Subcutaneous adipose tissue (tissue), 4 donors: ENCODE results near the gene SLC23A1. TPM values are rescaled to one million over a fixed set of nuclear protein-coding genes. Genes with fewer than 3 reads are reported as not detected.

ENCODE experiments used
- total RNA-seq, 4 donors: library from RNA; depleted of rRNA; stranded (reverse); fragments of >200 nt; gene quantifications; one replicate each; pipeline ENCODE4 v1.1.0, GENCODE V29; 2016
- TF ChIP-seq, protein P1 (sequence below): fragments of 450-650 bp; IDR thresholded peaks from one replicate; pipeline ENCODE4 v1.5.1; 2016; ENCODE audit warnings: low read depth, mild to moderate bottlenecking, control low read depth, antibody characterized with exemption, moderate library complexity

Gene SLC23A1
- total RNA-seq, 4 donors from 2014 or later: not detected

DNA sequence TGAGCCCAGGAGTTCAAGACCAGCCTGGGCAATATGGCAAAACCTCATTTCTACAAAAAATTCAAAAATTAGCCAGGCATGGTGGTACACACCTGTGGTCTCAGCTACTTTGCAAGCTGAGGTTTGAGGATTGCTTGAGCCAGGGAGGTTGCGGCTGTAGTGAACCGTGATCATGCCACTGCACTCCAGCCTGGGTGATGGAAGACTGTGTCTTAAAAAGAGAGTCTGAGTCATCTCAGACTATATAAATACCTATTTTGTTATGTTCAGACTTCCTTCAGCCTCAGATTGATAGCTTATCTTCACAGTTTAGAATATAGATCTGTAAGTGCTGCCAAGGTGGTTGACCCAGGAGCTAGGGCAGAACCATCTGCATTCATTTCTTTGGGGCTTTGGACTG is 43.0 kb downstream of the SLC23A1 start:
- TF ChIP-seq, protein P1, sequence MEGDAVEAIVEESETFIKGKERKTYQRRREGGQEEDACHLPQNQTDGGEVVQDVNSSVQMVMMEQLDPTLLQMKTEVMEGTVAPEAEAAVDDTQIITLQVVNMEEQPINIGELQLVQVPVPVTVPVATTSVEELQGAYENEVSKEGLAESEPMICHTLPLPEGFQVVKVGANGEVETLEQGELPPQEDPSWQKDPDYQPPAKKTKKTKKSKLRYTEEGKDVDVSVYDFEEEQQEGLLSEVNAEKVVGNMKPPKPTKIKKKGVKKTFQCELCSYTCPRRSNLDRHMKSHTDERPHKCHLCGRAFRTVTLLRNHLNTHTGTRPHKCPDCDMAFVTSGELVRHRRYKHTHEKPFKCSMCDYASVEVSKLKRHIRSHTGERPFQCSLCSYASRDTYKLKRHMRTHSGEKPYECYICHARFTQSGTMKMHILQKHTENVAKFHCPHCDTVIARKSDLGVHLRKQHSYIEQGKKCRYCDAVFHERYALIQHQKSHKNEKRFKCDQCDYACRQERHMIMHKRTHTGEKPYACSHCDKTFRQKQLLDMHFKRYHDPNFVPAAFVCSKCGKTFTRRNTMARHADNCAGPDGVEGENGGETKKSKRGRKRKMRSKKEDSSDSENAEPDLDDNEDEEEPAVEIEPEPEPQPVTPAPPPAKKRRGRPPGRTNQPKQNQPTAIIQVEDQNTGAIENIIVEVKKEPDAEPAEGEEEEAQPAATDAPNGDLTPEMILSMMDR: no peak

DNA sequence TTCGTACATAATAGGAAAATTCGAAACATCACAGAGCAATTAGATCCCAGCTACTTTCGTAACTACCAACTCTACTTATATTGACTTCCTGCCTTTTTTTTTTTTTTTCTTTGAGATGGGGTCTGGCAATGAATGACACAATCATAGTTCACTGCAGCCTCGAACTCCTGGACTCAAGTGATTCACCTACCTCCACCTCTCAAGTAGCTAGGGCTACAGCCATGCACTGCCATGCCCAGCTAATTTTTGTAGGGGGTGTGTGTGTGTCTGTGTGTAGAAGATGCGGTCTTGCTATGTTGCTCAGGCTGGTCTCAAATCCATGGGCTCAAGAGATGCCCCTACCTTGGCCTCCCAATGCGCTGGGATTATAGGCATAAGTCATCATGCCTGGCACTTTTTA is 47.3 kb downstream of the SLC23A1 start:
- TF ChIP-seq, protein P1: no peak

Other genes with a start within 250 kb of the SLC23A1 start
- gene SIL1, start 184.9 kb downstream of the SLC23A1 start, total RNA-seq: 10 to 100 TPM; 29.7 to 52.9 (median 44.8) TPM
- 100 to 1,000 TPM; 220 to 244 (median 234) TPM for gene MATR3, start 89.6 kb downstream of the SLC23A1 start, total RNA-seq
- 100 to 1,000 TPM in 1 of 4 donors, 10 to 100 TPM in 3; 84.3 to 124 (median 87.2) TPM for gene PAIP2, start 41.4 kb downstream of the SLC23A1 start, total RNA-seq
- 1 to 10 TPM in 1 of 4 donors, not detected in 3; 2.1 TPM for gene MZB1, start 6.6 kb upstream of the SLC23A1 start, total RNA-seq
- under 1 TPM; 0.16 to 0.75 (median 0.28) TPM for gene PROB1, start 11.8 kb upstream of the SLC23A1 start, total RNA-seq
- gene SPATA24, start 20.8 kb upstream of the SLC23A1 start, total RNA-seq: 1 to 10 TPM in 1 of 4 donors, under 1 TPM in 1, not detected in 2; 0.85 to 2.2 TPM
- 1 to 10 TPM; 3.8 to 9.0 (median 4.4) TPM for gene DNAJC18, start 56.2 kb upstream of the SLC23A1 start, total RNA-seq
- 10 to 100 TPM; 10.0 to 25.4 (median 19.0) TPM for gene ECSCR, start 79.4 kb upstream of the SLC23A1 start, total RNA-seq
- not detected for gene SMIM33, start 87.7 kb upstream of the SLC23A1 start, total RNA-seq
- 10 to 100 TPM; 17.6 to 42.8 (median 31.8) TPM for gene STING1, start 99.5 kb upstream of the SLC23A1 start, total RNA-seq
- 10 to 100 TPM; 55.9 to 63.7 (median 58.5) TPM for gene UBE2D2, start 178.0 kb upstream of the SLC23A1 start, total RNA-seq